Measurements from ENCODE around the gene CLEC11A.

GRCh38 chr19:50719566-50719965 lies 3.6 kb upstream of the CLEC11A start, which contains the start of gene SHANK1:
- TF ChIP-seq CTCF (IDR thresholded peaks at IDR 0.05; ENCODE audit: low read depth, low read length, poor library complexity, severe bottlenecking) (no peak), EZH2phosphoT487 (IDR thresholded peaks at IDR 0.05; ENCODE audit: borderline replicate concordance, low read length) (no peak)
